GM06990 (cell line): ENCODE results near the gene CDH12.

ENCODE experiments used
- DNase-seq: peaks from one replicate; pipeline ENCODE4 v3.0.0-alpha.2; 2011; ENCODE audit not compliant: insufficient read length; ENCODE audit errors: extremely low read depth
- H3K27me3 ChIP-seq: replicated peaks from 2 replicates; pipeline ENCODE4 v1.6.0; 2011; ENCODE audit warnings: low read length; ENCODE audit not compliant: control insufficient read depth, insufficient read depth
- H3K36me3 ChIP-seq: 2 replicates; pipeline ENCODE4 v1.5.1; 2011; ENCODE audit warnings: low read length; ENCODE audit not compliant: control insufficient read depth, insufficient read depth
- H3K4me3 ChIP-seq: replicated peaks from 2 replicates; pipeline ENCODE4 v1.5.1; 2011; ENCODE audit warnings: low read depth, mild to moderate bottlenecking, control low read depth, low read length
- CTCF ChIP-seq: IDR thresholded peaks from 2 replicates; pipeline ENCODE4 v1.5.1; 2011; ENCODE audit warnings: low read length, control low read depth, mild to moderate bottlenecking, inconsistent platforms; ENCODE audit not compliant: insufficient read depth, poor library complexity, severe bottlenecking

Gene CDH12

DNA sequence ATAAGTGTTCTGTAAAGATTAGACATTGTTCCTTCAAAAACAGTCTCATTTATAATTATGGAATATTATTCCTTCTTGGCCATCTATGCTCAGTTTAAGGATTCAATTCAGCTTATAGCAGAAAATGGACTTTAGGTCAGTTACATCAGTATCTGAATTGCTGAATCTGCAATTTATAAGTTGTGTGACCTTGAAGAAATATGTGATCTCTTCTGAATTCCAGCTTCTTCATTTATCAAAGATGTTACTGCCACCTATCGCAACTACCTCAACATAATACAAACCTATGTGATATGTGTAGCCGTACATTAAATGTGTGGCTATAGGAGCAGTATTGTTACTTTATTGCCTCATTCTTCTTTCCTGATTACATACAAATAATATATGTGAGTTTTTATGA, 118.2 kb downstream of the CDH12 start:
- Histone ChIP-seq H3K4me3 (no peak overlapping the region), H3K27me3 (no peaks in the 10 kb centered on the region), H3K36me3 (no peaks in the 10 kb centered on the region)
- TF ChIP-seq CTCF: no peak
- no peak for DNase-seq

- no peaks in the 10 kb centered on the region for H3K36me3 ChIP-seq
- H3K27me3 ChIP-seq: no peaks in the 10 kb centered on the region
- DNase-seq: no peak
- no peak overlapping the region for H3K4me3 ChIP-seq
- TF ChIP-seq CTCF: no peak
These were observed 124.5 kb downstream of the CDH12 start for GRCh38 chr5:22728610-22729009.

DNA sequence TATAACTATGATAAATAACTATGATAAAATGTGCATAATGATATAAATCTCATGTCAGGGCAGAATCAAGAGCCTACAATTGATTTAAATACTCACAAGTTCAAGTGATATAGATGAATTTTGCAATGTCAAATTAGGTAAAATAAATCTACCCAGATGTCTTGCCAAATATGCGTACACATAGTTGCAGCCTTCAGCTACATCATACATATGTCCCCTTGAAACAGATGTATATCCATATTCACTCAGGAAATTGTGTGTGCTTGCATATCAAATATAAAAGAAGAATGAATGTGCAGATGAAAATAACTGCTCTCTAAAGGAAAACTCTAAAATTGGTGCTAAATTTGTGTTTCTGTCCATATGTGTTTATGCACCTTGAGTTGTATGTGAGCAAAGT, 130.7 kb downstream of the CDH12 start:
- no peak for DNase-seq
- Histone ChIP-seq H3K27me3 (no peaks in the 10 kb centered on the region), H3K4me3 (no peak overlapping the region), H3K36me3 (no peaks in the 10 kb centered on the region)
- TF ChIP-seq CTCF: no peak

DNA sequence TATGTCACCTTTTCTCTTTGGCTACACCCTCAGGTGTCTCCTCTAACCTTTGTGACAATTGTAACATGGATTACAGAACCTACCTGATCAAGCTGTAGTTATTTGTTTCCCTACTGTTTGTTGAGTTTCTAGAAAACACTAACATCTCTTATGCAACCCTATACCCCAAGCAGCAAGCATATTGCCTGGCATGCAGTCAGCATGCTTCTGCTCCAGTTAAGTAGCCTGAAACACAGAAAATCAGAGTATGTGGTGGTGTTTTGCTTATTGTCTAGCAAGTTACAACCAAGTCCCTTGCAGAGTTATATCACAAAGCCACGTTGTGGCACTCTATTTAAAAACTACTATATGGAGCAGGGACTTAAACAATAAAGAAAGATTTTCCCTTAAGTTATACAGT, 131.1 kb downstream of the CDH12 start:
- TF ChIP-seq CTCF: no peak
- Histone ChIP-seq H3K36me3 (no peaks in the 10 kb centered on the region), H3K4me3 (no peak overlapping the region), H3K27me3 (no peaks in the 10 kb centered on the region)
- no peak for DNase-seq

DNA sequence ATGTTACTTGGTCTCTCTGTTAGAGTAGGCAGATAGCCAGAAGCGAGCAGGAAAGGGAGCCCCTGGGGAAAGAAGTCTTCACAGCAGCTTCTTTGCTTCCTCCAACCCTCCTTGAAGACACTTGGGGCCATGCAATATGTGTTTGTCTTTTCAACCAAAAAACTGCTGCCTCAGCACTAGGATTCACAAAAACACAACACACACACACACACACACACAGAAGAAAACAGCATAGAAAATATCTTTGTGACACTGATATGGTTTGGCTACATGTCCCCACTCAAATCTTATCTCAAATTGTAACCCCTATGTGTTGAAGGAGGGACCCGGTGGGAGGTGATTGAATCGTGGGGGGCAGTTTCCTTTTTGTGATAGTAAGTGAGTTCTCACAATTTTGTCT, 133.3 kb downstream of the CDH12 start:
- H3K27me3 ChIP-seq: no peaks in the 10 kb centered on the region
- no peak for TF ChIP-seq CTCF
- DNase-seq: no peak
- no peaks in the 10 kb centered on the region for H3K36me3 ChIP-seq
- no peak overlapping the region for H3K4me3 ChIP-seq

- H3K27me3 ChIP-seq: no peaks in the 10 kb centered on the region
- no peak overlapping the region for H3K4me3 ChIP-seq
- no peaks in the 10 kb centered on the region for H3K36me3 ChIP-seq
- DNase-seq: no peak
- TF ChIP-seq CTCF: no peak
These were observed 142.5 kb downstream of the CDH12 start for GRCh38 chr5:22710660-22711059.
